Heart left ventricle (tissue), 13 donors: ENCODE data around the gene C1orf105.

Experiments
- CTCF ChIP-seq, 12 donors: fragments of 200-600 bp; sonication (generic) in 4 of 12; IDR thresholded peaks; one replicate each; pipeline versions ENCODE4 v1.5.0 to v1.8.0; 2018 to 2022; ENCODE audit warnings: antibody characterized with exemption in 12 of 12, mild to moderate bottlenecking in 5 of 12
- POLR2A ChIP-seq, 2 donors: fragments of 450-650 bp; IDR thresholded peaks; one replicate each; pipeline ENCODE4 v1.6.1; 2017; ENCODE audit warnings: antibody characterized with exemption in 2 of 2, mild to moderate bottlenecking in 2 of 2, moderate library complexity in 2 of 2
- donor health status: ischemic (EF 13 %, LVEDD 7.1; RV severe dilation, severe dysfunction).
- donor health status: DM: no; HTN: yes; CAD: no.
- donor health status: DM: no; HTN: no; CAD: no.
- donor health status: ischemic (EF 25% LVEDD 6.9; RV normal size, moderate dysfunction).
- donor health status: ischemic (EF 25% LVEDD 5.7; RV mildly dilated, moderate dysfunction).
- donor health status: ischemic (EF 35%, LVEDD 5.7; RV mildly dilated, moderate dysfunction).
- donor health status: nonischemic (EF 11% LVEDD 7.7; RV severe dilation, severe dysfunction).
- donor health status: DM: yes; HTN: yes; CAD: no.
- donor health status: PGD.
- donor health status: ischemic (EF 29% LVEDD 5.4; RV normal size, mild dysfunction).
- donor health status: nonischemic (EF 23%, LVEDD 6.1; RV moderate dilation, normal function).

DNA sequence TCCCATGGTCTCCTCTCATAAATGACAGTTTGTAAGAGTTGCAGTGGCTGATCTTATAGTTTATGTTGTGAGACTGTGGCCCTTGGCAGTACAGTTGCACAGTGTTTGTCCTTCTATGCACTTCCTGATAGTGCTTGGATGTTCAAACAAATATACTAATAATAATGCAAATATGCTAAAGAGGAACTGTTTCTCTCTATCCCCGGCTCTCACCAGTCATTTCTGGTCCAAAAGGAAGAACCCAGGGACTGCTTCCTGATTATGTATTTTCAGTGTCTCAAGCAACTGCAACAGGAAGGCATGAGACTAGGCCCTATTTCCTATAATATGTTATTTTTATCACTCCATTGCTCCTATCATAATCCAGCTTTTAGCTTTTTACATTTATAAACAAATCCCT, 95.4 kb downstream of the C1orf105 start:
- TF ChIP-seq POLR2A (IDR thresholded peaks at IDR 0.05), result no peak
- no peak for TF ChIP-seq CTCF (IDR thresholded peaks at IDR 0.05)
